HepG2 (cell line): ENCODE data around the gene CA6. TPM values are rescaled to one million over a fixed set of nuclear protein-coding genes. Genes with fewer than 3 reads are reported as not detected.

Experiments used
- ATAD3A ChIP-seq: sonication (generic); formaldehyde crosslinking; IDR thresholded peaks from 2 replicates; pipeline ENCODE4 v1.4.0; 2020; ENCODE audit warnings: missing genetic modification reagents
- CBX2 ChIP-seq, 2 experiments: fragments of 200-600 bp in 1 of 2; sonication (generic); formaldehyde crosslinking in 1 of 2; IDR thresholded peaks; 2 replicates each; pipeline versions ENCODE4 v1.7.0 to v1.8.1; 2018 to 2022; ENCODE audit warnings: low read depth in 2 of 2, low read length in 1 of 2, mild to moderate bottlenecking in 1 of 2, missing genetic modification reagents in 1 of 2
- HHEX ChIP-seq: IDR thresholded peaks from 2 replicates; pipeline ENCODE4 v1.6.1; 2016; ENCODE audit warnings: control low read depth
- KMT2A ChIP-seq: sonication (generic); formaldehyde crosslinking; IDR thresholded peaks from 2 replicates; pipeline ENCODE4 v1.4.0; 2020; ENCODE audit warnings: missing genetic modification reagents
- MAFG ChIP-seq: sonication (generic); formaldehyde crosslinking; IDR thresholded peaks from 2 replicates; pipeline ENCODE4 v1.5.1; 2020; ENCODE audit warnings: mild to moderate bottlenecking, missing genetic modification reagents
- MEF2D ChIP-seq: sonication (generic); formaldehyde crosslinking; IDR thresholded peaks from 2 replicates; pipeline ENCODE4 v1.5.1; 2020; ENCODE audit warnings: mild to moderate bottlenecking, missing genetic modification reagents
- MEIS1 ChIP-seq: sonication (generic); formaldehyde crosslinking; IDR thresholded peaks from 2 replicates; pipeline ENCODE4 v1.9.0; 2021; ENCODE audit warnings: mild to moderate bottlenecking, missing genetic modification reagents, moderate library complexity, borderline replicate concordance
- ZNF335 ChIP-seq: sonication (generic); formaldehyde crosslinking; IDR thresholded peaks from 2 replicates; pipeline ENCODE4 v1.4.0; 2020; ENCODE audit warnings: missing genetic modification reagents
- ZNF337 ChIP-seq: sonication (generic); formaldehyde crosslinking; IDR thresholded peaks from 2 replicates; pipeline ENCODE4 v1.5.1; 2020; ENCODE audit warnings: missing genetic modification reagents, low read depth, mild to moderate bottlenecking, borderline replicate concordance
- polyA plus RNA-seq, 8 experiments: library from polyadenylated mRNA; depleted of rRNA in 3 of 8; stranded (reverse) in 7 of 8; unstranded in 1 of 8; fragments of >200 nt; fragmentation: Illumina TruSeq in 4 of 8; extraction: Trizol in 4 of 8; gene quantifications; 2 replicates each; pipeline versions ENCODE4 v1.2.1 to v1.2.3, GENCODE V29; 2011 to 2016; ENCODE audit warnings: low read depth in 4 of 8, missing spikeins in 1 of 8, mixed read lengths in 1 of 8; ENCODE audit not compliant: insufficient read depth in 1 of 8
- total RNA-seq, 5 experiments: library from RNA; depleted of rRNA; stranded (reverse); fragments of >200 nt; fragmentation: Illumina TruSeq; extraction: Trizol; gene quantifications; 2 replicates each; pipeline ENCODE4 v1.2.3, GENCODE V29; 2016; ENCODE audit warnings: low read depth in 1 of 5
- TF ChIP-seq, protein P1 (sequence below): sonication (generic); formaldehyde crosslinking; IDR thresholded peaks from 2 replicates; pipeline ENCODE4 v1.4.0; 2020; ENCODE audit warnings: mild to moderate bottlenecking, missing genetic modification reagents, borderline replicate concordance
- TF ChIP-seq, protein P2 (sequence below): sonication (generic); formaldehyde crosslinking; IDR thresholded peaks from 2 replicates; pipeline ENCODE4 v1.5.1; 2020; ENCODE audit warnings: missing genetic modification reagents, mild to moderate bottlenecking, borderline replicate concordance

Gene CA6
- total and polyA plus RNA-seq, 2 of the 13 experiments (the other 11 are each of a cell fraction or from before 2014, with no cell fraction given), result not detected

- TF ChIP-seq, protein P1, sequence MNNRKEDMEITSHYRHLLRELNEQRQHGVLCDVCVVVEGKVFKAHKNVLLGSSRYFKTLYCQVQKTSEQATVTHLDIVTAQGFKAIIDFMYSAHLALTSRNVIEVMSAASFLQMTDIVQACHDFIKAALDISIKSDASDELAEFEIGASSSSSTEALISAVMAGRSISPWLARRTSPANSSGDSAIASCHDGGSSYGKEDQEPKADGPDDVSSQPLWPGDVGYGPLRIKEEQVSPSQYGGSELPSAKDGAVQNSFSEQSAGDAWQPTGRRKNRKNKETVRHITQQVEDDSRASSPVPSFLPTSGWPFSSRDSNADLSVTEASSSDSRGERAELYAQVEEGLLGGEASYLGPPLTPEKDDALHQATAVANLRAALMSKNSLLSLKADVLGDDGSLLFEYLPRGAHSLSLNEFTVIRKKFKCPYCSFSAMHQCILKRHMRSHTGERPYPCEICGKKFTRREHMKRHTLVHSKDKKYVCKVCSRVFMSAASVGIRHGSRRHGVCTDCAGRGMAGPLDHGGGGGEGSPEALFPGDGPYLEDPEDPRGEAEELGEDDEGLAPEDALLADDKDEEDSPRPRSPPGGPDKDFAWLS, result no peak
- TF ChIP-seq ZNF337, result no peak
- TF ChIP-seq HHEX (CRISPR knock-in tag), result 0 out of 2 replicates have a peak, but pooled peaks have one; percentile 6
- TF ChIP-seq, protein P2, sequence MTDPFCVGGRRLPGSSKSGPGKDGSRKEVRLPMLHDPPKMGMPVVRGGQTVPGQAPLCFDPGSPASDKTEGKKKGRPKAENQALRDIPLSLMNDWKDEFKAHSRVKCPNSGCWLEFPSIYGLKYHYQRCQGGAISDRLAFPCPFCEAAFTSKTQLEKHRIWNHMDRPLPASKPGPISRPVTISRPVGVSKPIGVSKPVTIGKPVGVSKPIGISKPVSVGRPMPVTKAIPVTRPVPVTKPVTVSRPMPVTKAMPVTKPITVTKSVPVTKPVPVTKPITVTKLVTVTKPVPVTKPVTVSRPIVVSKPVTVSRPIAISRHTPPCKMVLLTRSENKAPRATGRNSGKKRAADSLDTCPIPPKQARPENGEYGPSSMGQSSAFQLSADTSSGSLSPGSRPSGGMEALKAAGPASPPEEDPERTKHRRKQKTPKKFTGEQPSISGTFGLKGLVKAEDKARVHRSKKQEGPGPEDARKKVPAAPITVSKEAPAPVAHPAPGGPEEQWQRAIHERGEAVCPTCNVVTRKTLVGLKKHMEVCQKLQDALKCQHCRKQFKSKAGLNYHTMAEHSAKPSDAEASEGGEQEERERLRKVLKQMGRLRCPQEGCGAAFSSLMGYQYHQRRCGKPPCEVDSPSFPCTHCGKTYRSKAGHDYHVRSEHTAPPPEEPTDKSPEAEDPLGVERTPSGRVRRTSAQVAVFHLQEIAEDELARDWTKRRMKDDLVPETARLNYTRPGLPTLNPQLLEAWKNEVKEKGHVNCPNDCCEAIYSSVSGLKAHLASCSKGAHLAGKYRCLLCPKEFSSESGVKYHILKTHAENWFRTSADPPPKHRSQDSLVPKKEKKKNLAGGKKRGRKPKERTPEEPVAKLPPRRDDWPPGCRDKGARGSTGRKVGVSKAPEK (CRISPR knock-in tag), result no peak
- no peak for TF ChIP-seq KMT2A
- TF ChIP-seq CBX2 (IDR thresholded peaks at IDR 0.05; ENCODE audit: low read depth, low read length), result no peak
- TF ChIP-seq CBX2 (CRISPR knock-in tag; IDR thresholded peaks at IDR 0.05; ENCODE audit: low read depth), result no peak
- TF ChIP-seq ZNF335 (CRISPR knock-in tag), result no peak
- no peak for TF ChIP-seq MEIS1
- TF ChIP-seq ATAD3A (CRISPR knock-in tag), result no peak
- TF ChIP-seq MEF2D (CRISPR knock-in tag), result no peak
- no peak for TF ChIP-seq MAFG
These were observed 17.3 kb downstream of the CA6 start (continued) for GRCh38 chr1:8962812-8963530.
